ENCODE data around the gene TRIO.

The TRIO gene

GRCh38 chr5:14184082-14184481 is 40.9 kb downstream of the TRIO start:
- no peak overlapping the region for H3K4me2 ChIP-seq (ENCODE audit: low read depth, low read length)
- TF ChIP-seq EZH2 (optimal IDR thresholded peaks at IDR 0.05; ENCODE audit: low read depth, low read length), result no peak
- no peak for TF ChIP-seq EZH2phosphoT487 (IDR thresholded peaks at IDR 0.05; ENCODE audit: low read length)
- TF ChIP-seq CTCF (IDR thresholded peaks at IDR 0.05; ENCODE audit: low read length), result no peak
- H3F3A ChIP-seq (ENCODE audit: insufficient read depth, low read length), result no peaks in the 10 kb centered on the region
- H3K79me2 ChIP-seq (ENCODE audit: low read length), result peaks cover 97% of the 10 kb centered on the region
- no peaks in the 10 kb centered on the region for H3K9me2 ChIP-seq (replicated peaks; ENCODE audit: insufficient read depth, low read length)
- no peaks in the 10 kb centered on the region for H3K27me3 ChIP-seq (replicated peaks; ENCODE audit: insufficient read depth, low read length)
- DNase-seq, result no peak
- H3K36me3 ChIP-seq (replicated peaks; ENCODE audit: insufficient read depth, low read length), result no peaks in the 10 kb centered on the region
- H3K9ac ChIP-seq (ENCODE audit: low read length), result no peak overlapping the region
- no peak overlapping the region for H3K27ac ChIP-seq (ENCODE audit: low read length)
- no peaks in the 10 kb centered on the region for H4K20me1 ChIP-seq (ENCODE audit: insufficient read depth, low read length)
- H3K4me1 ChIP-seq (ENCODE audit: low read length), result no peaks in the 10 kb centered on the region
- no peak overlapping the region for H3K4me3 ChIP-seq (ENCODE audit: low read length)
- no peaks in the 10 kb centered on the region for H3K9me3 ChIP-seq (replicated peaks; ENCODE audit: insufficient read depth, low read length)
- H2AFZ ChIP-seq (ENCODE audit: low read length), result no peak overlapping the region

GRCh38 chr5:14184725-14185124 is 41.6 kb downstream of the TRIO start:
- H3K36me3 ChIP-seq (replicated peaks; ENCODE audit: insufficient read depth, low read length), result no peaks in the 10 kb centered on the region
- no peaks in the 10 kb centered on the region for H3F3A ChIP-seq (ENCODE audit: insufficient read depth, low read length)
- H3K9me3 ChIP-seq (replicated peaks; ENCODE audit: insufficient read depth, low read length), result no peaks in the 10 kb centered on the region
- H3K4me3 ChIP-seq (ENCODE audit: low read length), result no peak overlapping the region
- peaks cover 97% of the 10 kb centered on the region for H3K79me2 ChIP-seq (ENCODE audit: low read length)
- no peak overlapping the region for H3K9ac ChIP-seq (ENCODE audit: low read length)
- H3K4me1 ChIP-seq (ENCODE audit: low read length), result no peaks in the 10 kb centered on the region
- no peaks in the 10 kb centered on the region for H4K20me1 ChIP-seq (ENCODE audit: insufficient read depth, low read length)
- no peaks in the 10 kb centered on the region for H3K9me2 ChIP-seq (replicated peaks; ENCODE audit: insufficient read depth, low read length)
- H3K27ac ChIP-seq (ENCODE audit: low read length), result no peak overlapping the region
- TF ChIP-seq CTCF (IDR thresholded peaks at IDR 0.05; ENCODE audit: low read length), result no peak
- no peak for TF ChIP-seq EZH2phosphoT487 (IDR thresholded peaks at IDR 0.05; ENCODE audit: low read length)
- TF ChIP-seq EZH2 (optimal IDR thresholded peaks at IDR 0.05; ENCODE audit: low read depth, low read length), result no peak
- no peak overlapping the region for H2AFZ ChIP-seq (ENCODE audit: low read length)
- H3K27me3 ChIP-seq (replicated peaks; ENCODE audit: insufficient read depth, low read length), result no peaks in the 10 kb centered on the region
- no peak for DNase-seq
- no peak overlapping the region for H3K4me2 ChIP-seq (ENCODE audit: low read depth, low read length)

- H3K36me3 ChIP-seq (replicated peaks; ENCODE audit: insufficient read depth, low read length), result no peaks in the 10 kb centered on the region
- no peaks in the 10 kb centered on the region for H3K27me3 ChIP-seq (replicated peaks; ENCODE audit: insufficient read depth, low read length)
- H3K4me1 ChIP-seq (ENCODE audit: low read length), result no peaks in the 10 kb centered on the region
- no peaks in the 10 kb centered on the region for H3F3A ChIP-seq (ENCODE audit: insufficient read depth, low read length)
- H3K27ac ChIP-seq (ENCODE audit: low read length), result no peak overlapping the region
- H3K9me2 ChIP-seq (replicated peaks; ENCODE audit: insufficient read depth, low read length), result no peaks in the 10 kb centered on the region
- no peaks in the 10 kb centered on the region for H4K20me1 ChIP-seq (ENCODE audit: insufficient read depth, low read length)
- H3K4me3 ChIP-seq (ENCODE audit: low read length), result no peak overlapping the region
- no peak overlapping the region for H3K4me2 ChIP-seq (ENCODE audit: low read depth, low read length)
- no peak for TF ChIP-seq EZH2phosphoT487 (IDR thresholded peaks at IDR 0.05; ENCODE audit: low read length)
- no peak for TF ChIP-seq CTCF (IDR thresholded peaks at IDR 0.05; ENCODE audit: low read length)
- TF ChIP-seq EZH2 (optimal IDR thresholded peaks at IDR 0.05; ENCODE audit: low read depth, low read length), result no peak
- H3K9me3 ChIP-seq (replicated peaks; ENCODE audit: insufficient read depth, low read length), result no peaks in the 10 kb centered on the region
- H2AFZ ChIP-seq (ENCODE audit: low read length), result no peak overlapping the region
- H3K9ac ChIP-seq (ENCODE audit: low read length), result no peak overlapping the region
- H3K79me2 ChIP-seq (ENCODE audit: low read length), result peaks cover 97% of the 10 kb centered on the region
- DNase-seq, result no peak
Measured at GRCh38 chr5:14185326-14186058, 42.4 kb downstream of the TRIO start.
